ENCODE data around the gene RCBTB1. TPM values are rescaled to one million over a fixed set of nuclear protein-coding genes. Genes with fewer than 3 reads are reported as not detected.

RCBTB1 gene
- total RNA-seq, result 10 to 100 TPM; 15.7 to 29.4 TPM

- H3K4me3 ChIP-seq, result peak within 1 kb of the TSS; percentile 89 to 90
- no peaks in the 10 kb centered on the region for H3K36me3 ChIP-seq
- H3K4me1 ChIP-seq (replicated peaks), result no peaks in the 10 kb centered on the region
- WGBS, result under 1% methylated on average over 73 of the region's 87 CpGs
- H3K27me3 ChIP-seq (replicated peaks; ENCODE audit: insufficient read depth), result no peaks in the 10 kb centered on the region
- intact Hi-C loops (cut with DNase I), result loop anchor here (5.0 kb wide), 1 partner anchor 138 kb away; no protein-coding TSS in a partner anchor
- H3K27ac ChIP-seq, result peak within 1 kb of the TSS; percentile 76 to 83
- TF ChIP-seq POLR2AphosphoS5 (IDR thresholded peaks at IDR 0.05) (peak; percentile 19), CTCF (IDR thresholded peaks at IDR 0.05) (no peak), POLR2A (IDR thresholded peaks at IDR 0.05) (peak; percentile 16)
- DNase-seq (ENCODE audit: low spot score), result peak; percentile 74
- no peaks in the 10 kb centered on the region for H3K9me3 ChIP-seq
Observed at GRCh38 chr13:49585220-49586157, at the start of gene RCBTB1. Gene RCBTB1, minus strand, starts transcription at chr13:49585558. Its CDS starts 18,279 bp downstream, at chr13:49567279.

- DNase-seq (ENCODE audit: low spot score), result no peak
- Histone ChIP-seq H3K36me3 (no peaks in the 10 kb centered on the region), H3K9me3 (no peaks in the 10 kb centered on the region), H3K4me1 (replicated peaks) (no peaks in the 10 kb centered on the region), H3K27ac (no peak overlapping the region), H3K27me3 (replicated peaks; ENCODE audit: insufficient read depth) (no peaks in the 10 kb centered on the region), H3K4me3 (no peak overlapping the region)
- no peak for TF ChIP-seq POLR2A (IDR thresholded peaks at IDR 0.05)
- no peak for TF ChIP-seq POLR2AphosphoS5 (IDR thresholded peaks at IDR 0.05)
- no peak for TF ChIP-seq CTCF (IDR thresholded peaks at IDR 0.05)
- intact Hi-C loops (cut with DNase I), result no loop called here
- WGBS, result 91% methylated on average over 4 of the region's 4 CpGs
Observed at GRCh38 chr13:49633710-49634109, 48.4 kb upstream of the RCBTB1 start.

DNA sequence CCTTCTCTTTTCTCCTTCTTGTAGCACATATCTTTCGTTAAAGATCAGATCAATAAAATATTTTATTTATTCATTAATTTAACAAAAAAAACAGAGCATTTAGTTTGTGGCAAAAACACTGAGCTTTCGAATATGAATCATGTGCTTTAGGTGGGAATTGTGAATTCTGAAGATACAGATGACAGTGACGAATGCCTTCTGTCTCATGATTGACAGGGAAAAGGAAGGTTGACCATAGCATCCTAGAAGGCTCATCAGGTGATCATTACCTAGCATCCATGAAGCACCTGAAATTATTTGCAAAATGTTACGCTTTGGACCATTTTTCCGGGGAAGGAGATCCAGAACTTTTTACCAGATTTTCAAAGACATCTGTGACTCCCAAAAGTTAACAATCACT is 46.8 kb upstream of the RCBTB1 start:
- 87% methylated on average over 5 of the region's 5 CpGs for WGBS
- no peaks in the 10 kb centered on the region for H3K27me3 ChIP-seq (replicated peaks; ENCODE audit: insufficient read depth)
- H3K4me1 ChIP-seq (replicated peaks), result no peaks in the 10 kb centered on the region
- no peak overlapping the region for H3K4me3 ChIP-seq
- no peak overlapping the region for H3K27ac ChIP-seq
- intact Hi-C loops (cut with DNase I), result no loop called here
- no peaks in the 10 kb centered on the region for H3K9me3 ChIP-seq
- H3K36me3 ChIP-seq, result no peaks in the 10 kb centered on the region
- DNase-seq (ENCODE audit: low spot score), result no peak
- TF ChIP-seq POLR2A (IDR thresholded peaks at IDR 0.05), result no peak
- no peak for TF ChIP-seq CTCF (IDR thresholded peaks at IDR 0.05)

GRCh38 chr13:49630580-49630979 is 45.2 kb upstream of the RCBTB1 start:
- intact Hi-C loops (cut with DNase I), result no loop called here
- no peaks in the 10 kb centered on the region for H3K4me1 ChIP-seq (replicated peaks)
- 88% methylated on average over 16 of the region's 16 CpGs for WGBS
- H3K27me3 ChIP-seq (replicated peaks; ENCODE audit: insufficient read depth), result no peaks in the 10 kb centered on the region
- no peak for DNase-seq (ENCODE audit: low spot score)
- no peaks in the 10 kb centered on the region for H3K9me3 ChIP-seq
- no peak overlapping the region for H3K27ac ChIP-seq
- TF ChIP-seq CTCF (IDR thresholded peaks at IDR 0.05) (no peak), POLR2A (IDR thresholded peaks at IDR 0.05) (no peak), POLR2AphosphoS5 (IDR thresholded peaks at IDR 0.05) (no peak)
- H3K36me3 ChIP-seq, result no peaks in the 10 kb centered on the region
- no peak overlapping the region for H3K4me3 ChIP-seq

DNA sequence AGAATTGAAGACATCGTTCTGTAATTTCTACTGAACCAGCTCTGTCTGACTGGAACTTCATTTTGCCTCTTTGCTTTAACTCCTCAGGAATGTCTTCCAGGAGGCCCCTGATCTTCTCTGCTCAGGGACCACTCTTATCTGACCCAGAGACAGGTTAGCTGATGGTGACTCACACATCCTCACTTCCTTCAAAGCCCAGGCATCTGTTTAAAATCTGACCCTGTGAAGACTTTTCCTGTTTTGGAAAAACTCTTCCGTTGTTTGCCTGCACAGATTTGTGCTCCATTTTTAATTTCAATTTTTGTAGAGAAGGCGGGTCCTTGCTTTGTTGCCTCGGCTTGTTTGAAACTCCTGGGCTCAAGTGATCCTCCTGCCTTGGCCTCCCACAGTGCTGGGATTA is 44.6 kb upstream of the RCBTB1 start:
- H3K27ac ChIP-seq, result no peak overlapping the region
- intact Hi-C loops (cut with DNase I), result no loop called here
- no peak for TF ChIP-seq POLR2AphosphoS5 (IDR thresholded peaks at IDR 0.05)
- H3K36me3 ChIP-seq, result no peaks in the 10 kb centered on the region
- H3K27me3 ChIP-seq (replicated peaks; ENCODE audit: insufficient read depth), result no peaks in the 10 kb centered on the region
- no peaks in the 10 kb centered on the region for H3K9me3 ChIP-seq
- no peaks in the 10 kb centered on the region for H3K4me1 ChIP-seq (replicated peaks)
- no peak for DNase-seq (ENCODE audit: low spot score)
- 81% methylated on average over 4 of the region's 4 CpGs for WGBS
- no peak overlapping the region for H3K4me3 ChIP-seq

All from prostate gland (tissue), 2 donors.